K562 (cell line): Measurements from ENCODE around the gene UGT2B11. TPM values are rescaled to one million over a fixed set of nuclear protein-coding genes. Genes with fewer than 3 reads are reported as not detected.

Source experiments
- FOS ChIP-seq: IDR thresholded peaks from 3 replicates; pipeline ENCODE4 v1.6.1; 2011; ENCODE audit not compliant: insufficient read length; ENCODE audit errors: extremely low read depth
- NELFE ChIP-seq: IDR thresholded peaks from 2 replicates; pipeline ENCODE4 v1.6.1; 2011; ENCODE audit warnings: mild to moderate bottlenecking; ENCODE audit not compliant: insufficient read depth, insufficient read length
- SMAD3 ChIP-seq: fragments of 450-650 bp; formaldehyde crosslinking; conservative IDR thresholded peaks from 2 replicates; pipeline ENCODE4 v1.4.0; 2020; ENCODE audit warnings: mild to moderate bottlenecking
- SRSF1 ChIP-seq: fragments of 200-400 bp; formaldehyde crosslinking; IDR thresholded peaks from 2 replicates; pipeline ENCODE4 v1.6.1; 2017; ENCODE audit warnings: mild to moderate bottlenecking, low read depth, low read length, moderate library complexity
- ZHX1 ChIP-seq: fragments of 150-350 bp; conservative IDR thresholded peaks from 2 replicates; pipeline ENCODE4 v1.6.1; 2014; ENCODE audit warnings: low read length
- ZNF143 ChIP-seq: sonication (generic); formaldehyde crosslinking; IDR thresholded peaks from 2 replicates; pipeline ENCODE4 v1.9.0; 2022; ENCODE audit warnings: mild to moderate bottlenecking, missing genetic modification reagents
- ZNF197 ChIP-seq: fragments of 200-800 bp; sonication (Bioruptor generic); IDR thresholded peaks from 2 replicates; pipeline ENCODE4 v1.6.1; 2016; ENCODE audit warnings: low read depth, missing genetic modification characterization, missing compliant biosample characterization
- ZNF263 ChIP-seq: sonication (generic); formaldehyde crosslinking; IDR thresholded peaks from 2 replicates; pipeline ENCODE4 v1.8.0; 2022; ENCODE audit warnings: mild to moderate bottlenecking, missing genetic modification reagents, borderline replicate concordance
- ZNF347 ChIP-seq: fragments of 450-650 bp; formaldehyde crosslinking; IDR thresholded peaks from 2 replicates; pipeline ENCODE4 v1.4.0; 2020; ENCODE audit warnings: low read depth, mild to moderate bottlenecking, moderate library complexity
- ZNF589 ChIP-seq: fragments of 200-800 bp; sonication (Bioruptor generic); IDR thresholded peaks from 2 replicates; pipeline ENCODE4 v1.6.1; 2016; ENCODE audit warnings: low read depth, missing genetic modification characterization, missing compliant biosample characterization
- polyA plus RNA-seq, 8 experiments: library from polyadenylated mRNA; depleted of rRNA in 4 of 8; stranded (reverse) in 5 of 8; unstranded in 3 of 8; fragments of >200 nt; fragmentation: Nextera tagmentation in 2 of 8; fragmentation: Illumina TruSeq in 1 of 8; extraction: Ambion mirVana in 2 of 8; extraction: Trizol in 1 of 8; gene quantifications; 2 replicates each; pipeline versions ENCODE4 v1.2.1 to v1.2.3, GENCODE V29; 2011 to 2014; ENCODE audit warnings: inconsistent platforms in 1 of 8, missing spikeins in 1 of 8
- total RNA-seq, 7 experiments: library from RNA; depleted of rRNA in 6 of 7; stranded (reverse); fragments of >200 nt in 6 of 7; fragmentation: Illumina TruSeq in 2 of 7; extraction: Trizol in 2 of 7; gene quantifications; 2 replicates each; pipeline versions ENCODE4 v1.2.1 to v1.2.3, GENCODE V29; 2011 to 2021; ENCODE audit warnings: low replicate concordance in 1 of 7
- TF ChIP-seq, protein P1 (sequence below), 2 experiments: fragments of 450-650 bp; IDR thresholded peaks; 2 replicates each; pipeline ENCODE4 v1.6.1; 2016; ENCODE audit warnings: mild to moderate bottlenecking in 2 of 2, borderline replicate concordance in 1 of 2, low read depth in 1 of 2, moderate library complexity in 1 of 2
- TF ChIP-seq, protein P2 (sequence below): fragments of 450-650 bp; formaldehyde crosslinking; IDR thresholded peaks from 2 replicates; pipeline ENCODE4 v1.4.0; 2022; ENCODE audit warnings: missing genetic modification characterization
- TF ChIP-seq, protein P3 (sequence below): fragments of 250-450 bp; sonication (Bioruptor Pico); IDR thresholded peaks from 2 replicates; pipeline ENCODE4 v1.8.0; 2021; ENCODE audit warnings: mild to moderate bottlenecking, moderate library complexity

UGT2B11 gene
- total and polyA plus RNA-seq, 9 of the 15 experiments (the other 6 are each of a cell fraction or from before 2014, with no cell fraction given), result 0.06 TPM; not detected in 8

- TF ChIP-seq, protein P1, sequence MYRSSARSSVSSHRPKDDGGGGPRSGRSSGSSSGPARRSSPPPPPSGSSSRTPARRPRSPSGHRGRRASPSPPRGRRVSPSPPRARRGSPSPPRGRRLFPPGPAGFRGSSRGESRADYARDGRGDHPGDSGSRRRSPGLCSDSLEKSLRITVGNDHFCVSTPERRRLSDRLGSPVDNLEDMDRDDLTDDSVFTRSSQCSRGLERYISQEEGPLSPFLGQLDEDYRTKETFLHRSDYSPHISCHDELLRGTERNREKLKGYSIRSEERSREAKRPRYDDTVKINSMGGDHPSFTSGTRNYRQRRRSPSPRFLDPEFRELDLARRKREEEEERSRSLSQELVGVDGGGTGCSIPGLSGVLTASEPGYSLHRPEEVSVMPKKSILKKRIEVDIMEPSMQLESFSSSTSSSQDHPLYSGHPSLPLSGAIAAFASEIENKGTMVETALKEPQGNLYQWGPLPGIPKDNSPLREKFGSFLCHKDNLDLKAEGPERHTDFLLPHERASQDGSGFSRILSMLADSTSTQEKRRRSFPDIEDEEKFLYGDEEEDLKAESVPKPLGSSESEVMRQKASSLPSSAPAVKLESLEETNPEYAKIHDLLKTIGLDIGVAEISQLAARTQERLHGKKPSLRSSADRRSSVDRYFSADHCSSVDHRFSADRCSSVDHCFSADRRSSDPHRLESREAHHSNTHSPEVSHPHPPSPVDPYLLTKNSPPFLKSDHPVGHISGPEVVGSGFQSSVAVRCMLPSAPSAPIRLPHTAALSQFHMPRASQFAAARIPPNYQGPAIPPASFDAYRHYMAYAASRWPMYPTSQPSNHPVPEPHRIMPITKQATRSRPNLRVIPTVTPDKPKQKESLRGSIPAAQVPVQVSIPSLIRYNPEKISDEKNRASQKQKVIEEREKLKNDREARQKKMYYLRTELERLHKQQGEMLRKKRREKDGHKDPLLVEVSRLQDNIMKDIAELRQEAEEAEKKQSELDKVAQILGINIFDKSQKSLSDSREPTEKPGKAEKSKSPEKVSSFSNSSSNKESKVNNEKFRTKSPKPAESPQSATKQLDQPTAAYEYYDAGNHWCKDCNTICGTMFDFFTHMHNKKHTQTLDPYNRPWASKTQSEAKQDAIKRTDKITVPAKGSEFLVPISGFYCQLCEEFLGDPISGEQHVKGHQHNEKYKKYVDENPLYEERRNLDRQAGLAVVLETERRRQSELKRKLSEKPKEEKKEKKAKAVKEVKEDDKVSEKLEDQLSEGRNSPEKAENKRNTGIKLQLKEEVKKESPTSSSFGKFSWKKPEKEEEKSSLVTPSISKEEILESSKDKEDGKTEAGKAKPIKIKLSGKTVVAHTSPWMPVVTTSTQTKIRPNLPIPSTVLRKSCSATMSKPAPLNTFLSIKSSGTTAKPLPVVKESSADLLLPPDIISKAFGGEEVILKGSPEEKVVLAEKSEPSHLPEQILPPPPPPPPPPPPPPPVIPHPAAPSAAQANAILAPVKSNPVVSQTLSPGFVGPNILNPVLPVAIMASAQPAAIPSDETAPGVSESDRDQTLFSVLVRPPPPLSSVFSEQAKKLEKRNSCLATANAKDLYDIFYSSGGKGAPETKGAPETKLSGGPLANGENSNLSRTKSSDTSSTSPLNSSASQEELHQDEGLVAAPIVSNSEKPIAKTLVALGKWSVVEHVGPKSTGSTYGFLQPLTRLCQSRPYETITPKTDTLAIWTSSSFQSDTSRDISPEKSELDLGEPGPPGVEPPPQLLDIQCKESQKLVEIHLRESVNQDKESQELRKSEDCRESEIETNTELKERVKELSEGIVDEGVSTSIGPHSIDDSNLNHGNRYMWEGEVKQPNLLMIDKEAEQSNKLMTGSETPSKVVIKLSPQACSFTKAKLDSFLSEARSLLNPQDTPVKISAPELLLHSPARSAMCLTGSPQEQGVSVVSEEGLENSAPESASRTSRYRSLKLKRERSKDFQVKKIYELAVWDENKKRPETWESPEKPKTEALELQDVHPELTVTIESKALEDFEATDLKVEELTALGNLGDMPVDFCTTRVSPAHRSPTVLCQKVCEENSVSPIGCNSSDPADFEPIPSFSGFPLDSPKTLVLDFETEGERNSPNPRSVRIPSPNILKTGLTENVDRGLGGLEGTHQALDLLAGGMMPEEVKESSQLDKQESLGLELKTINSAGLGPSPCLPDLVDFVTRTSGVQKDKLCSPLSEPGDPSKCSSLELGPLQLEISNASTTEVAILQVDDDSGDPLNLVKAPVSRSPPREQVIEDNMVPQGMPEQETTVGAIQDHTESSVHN (IDR thresholded peaks at IDR 0.05; ENCODE audit: borderline replicate concordance in 1 of 2, low read depth in 1 of 2), result no peak
- TF ChIP-seq ZNF347 (CRISPR knock-in tag) (no peak), SMAD3 (no peak), ZNF263 (CRISPR knock-in tag) (no peak), ZNF143 (CRISPR knock-in tag) (no peak), SRSF1 (no peak), NELFE (no peak), ZNF589 (CRISPR knock-in tag) (no peak), ZHX1 (no peak), FOS (no peak), ZNF197 (CRISPR knock-in tag) (no peak)
- TF ChIP-seq, protein P2, sequence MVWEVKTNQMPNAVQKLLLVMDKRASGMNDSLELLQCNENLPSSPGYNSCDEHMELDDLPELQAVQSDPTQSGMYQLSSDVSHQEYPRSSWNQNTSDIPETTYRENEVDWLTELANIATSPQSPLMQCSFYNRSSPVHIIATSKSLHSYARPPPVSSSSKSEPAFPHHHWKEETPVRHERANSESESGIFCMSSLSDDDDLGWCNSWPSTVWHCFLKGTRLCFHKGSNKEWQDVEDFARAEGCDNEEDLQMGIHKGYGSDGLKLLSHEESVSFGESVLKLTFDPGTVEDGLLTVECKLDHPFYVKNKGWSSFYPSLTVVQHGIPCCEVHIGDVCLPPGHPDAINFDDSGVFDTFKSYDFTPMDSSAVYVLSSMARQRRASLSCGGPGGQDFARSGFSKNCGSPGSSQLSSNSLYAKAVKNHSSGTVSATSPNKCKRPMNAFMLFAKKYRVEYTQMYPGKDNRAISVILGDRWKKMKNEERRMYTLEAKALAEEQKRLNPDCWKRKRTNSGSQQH (CRISPR knock-in tag), result no peak
- TF ChIP-seq, protein P3, sequence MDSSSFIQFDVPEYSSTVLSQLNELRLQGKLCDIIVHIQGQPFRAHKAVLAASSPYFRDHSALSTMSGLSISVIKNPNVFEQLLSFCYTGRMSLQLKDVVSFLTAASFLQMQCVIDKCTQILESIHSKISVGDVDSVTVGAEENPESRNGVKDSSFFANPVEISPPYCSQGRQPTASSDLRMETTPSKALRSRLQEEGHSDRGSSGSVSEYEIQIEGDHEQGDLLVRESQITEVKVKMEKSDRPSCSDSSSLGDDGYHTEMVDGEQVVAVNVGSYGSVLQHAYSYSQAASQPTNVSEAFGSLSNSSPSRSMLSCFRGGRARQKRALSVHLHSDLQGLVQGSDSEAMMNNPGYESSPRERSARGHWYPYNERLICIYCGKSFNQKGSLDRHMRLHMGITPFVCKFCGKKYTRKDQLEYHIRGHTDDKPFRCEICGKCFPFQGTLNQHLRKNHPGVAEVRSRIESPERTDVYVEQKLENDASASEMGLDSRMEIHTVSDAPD (CRISPR knock-in tag), result no peak
These were observed 25.1 kb upstream of the UGT2B11 start (continued) for GRCh38 chr4:69239557-69240168.
